ENCODE data around the gene KRT6A.

DNA sequence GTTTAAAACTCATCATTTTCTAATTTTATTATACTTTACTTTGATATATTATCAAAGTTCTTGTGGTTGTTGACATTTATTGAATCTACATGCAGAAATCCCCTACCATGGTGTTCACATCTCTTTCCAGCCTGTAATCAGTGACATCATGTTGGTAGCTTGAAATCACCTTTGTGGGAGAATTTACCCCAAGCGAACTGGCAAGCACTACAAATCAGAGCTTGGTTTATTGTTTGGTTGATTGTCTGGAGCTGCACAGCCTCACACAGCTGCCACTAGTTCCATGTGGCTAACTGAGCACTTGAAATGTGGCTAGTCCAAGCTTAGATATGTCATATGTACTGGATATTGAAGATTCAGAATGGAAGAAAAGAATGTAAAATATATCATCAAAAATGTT is 42.5 kb upstream of the KRT6A start:
- TF ChIP-seq CTCF (IDR thresholded peaks at IDR 0.05; ENCODE audit: control extremely low read depth in 1 of 3, insufficient read depth in 1 of 3, low read depth in 1 of 3, low read length in 3 of 3) = no peak
- no peak for TF ChIP-seq JUND (IDR thresholded peaks at IDR 0.05; ENCODE audit: low read length)
- TF ChIP-seq RAD21 (IDR thresholded peaks at IDR 0.05 in 1 of 2, conservative IDR thresholded peaks at IDR 0.05 in 1 of 2; ENCODE audit: low read depth in 2 of 2, low read length in 2 of 2) = no peak
- no peak for TF ChIP-seq PHF8 (conservative IDR thresholded peaks at IDR 0.05; ENCODE audit: low read depth, low read length)
- TF ChIP-seq POLR2A (IDR thresholded peaks at IDR 0.05; ENCODE audit: control extremely low read depth in 1 of 2, low read depth in 2 of 2, low read length in 2 of 2) = no peak
- TF ChIP-seq GTF2F1 (IDR thresholded peaks at IDR 0.05; ENCODE audit: borderline replicate concordance, low read depth, low read length) = no peak
- no peak for TF ChIP-seq MAX (IDR thresholded peaks at IDR 0.05)
- no peak for TF ChIP-seq CHD1 (IDR thresholded peaks at IDR 0.05; ENCODE audit: low read depth, low read length)
- no peak for TF ChIP-seq NRF1 (IDR thresholded peaks at IDR 0.05; ENCODE audit: low read depth, low read length)
- TF ChIP-seq SP1 (IDR thresholded peaks at IDR 0.05; ENCODE audit: low read depth, low read length) = no peak
